SK-N-SH (cell line): Measurements from ENCODE around the gene NRL. TPM values are rescaled to one million over a fixed set of nuclear protein-coding genes. Genes with fewer than 3 reads are reported as not detected.

Experiments
- CTCF ChIA-PET: fragments of 300-600, 350-600 bp; formaldehyde crosslinking; extraction: SDS; loops from one replicate; lab custom pipeline; 2021; lab: Yijun Ruan, JAX
- POLR2A ChIA-PET: fragments of 350-600 bp; sonication (Branson Sonifier 250); formaldehyde crosslinking; extraction: SDS; loops from one replicate; lab custom pipeline; 2020; ENCODE audit warnings: antibody characterized with exemption, inconsistent platforms; lab: Yijun Ruan, JAX
- DNase-seq: peaks from one replicate; pipeline ENCODE4 v3.0.0; 2012
- H2AFZ ChIP-seq: fragments of 200-600 bp; sonication (generic); 2 replicates; pipeline ENCODE4 v1.8.1; 2016; ENCODE audit warnings: antibody characterized with exemption, mild to moderate bottlenecking, low read depth
- H3F3A ChIP-seq: fragments of 200-600 bp; sonication (generic); replicated peaks from 2 replicates; pipeline ENCODE3; 2016; ENCODE audit warnings: antibody characterized with exemption, mild to moderate bottlenecking; ENCODE audit not compliant: insufficient read depth
- H3K27ac ChIP-seq, 2 experiments: fragments of 200-500 bp in 1 of 2; fragments of 200-600 bp in 1 of 2; sonication (Bioruptor generic) in 1 of 2; sonication (generic), shearing (Covaris generic) in 1 of 2; 2 replicates each; pipeline versions ENCODE4 v1.5.1 to v1.6.1; 2014 to 2016; ENCODE audit warnings: low read depth in 2 of 2, inconsistent platforms in 1 of 2, low read length in 1 of 2, mild to moderate bottlenecking in 1 of 2, mixed read lengths in 1 of 2
- H3K27me3 ChIP-seq: fragments of 200-600 bp; sonication (generic), shearing (Covaris generic); 2 replicates; pipeline ENCODE4 v1.6.1; 2016; ENCODE audit warnings: mixed run types; ENCODE audit not compliant: insufficient read depth
- H3K36me3 ChIP-seq, 2 experiments: fragments of 200-500 bp in 1 of 2; fragments of 200-600 bp in 1 of 2; sonication (Bioruptor generic) in 1 of 2; sonication (generic) in 1 of 2; replicated peaks in 1 of 2; 2 replicates each; pipeline versions ENCODE3 to v1.5.1; 2014 to 2016; ENCODE audit warnings: low read length in 1 of 2, mild to moderate bottlenecking in 1 of 2; ENCODE audit not compliant: insufficient read depth in 2 of 2, control insufficient read depth in 1 of 2
- H3K4me1 ChIP-seq, 2 experiments: fragments of 200-500 bp in 1 of 2; fragments of 200-600 bp in 1 of 2; sonication (Bioruptor generic) in 1 of 2; sonication (generic), shearing (Covaris generic) in 1 of 2; 2 replicates each; pipeline versions ENCODE4 v1.5.1 to v1.6.1; 2014 to 2016; ENCODE audit warnings: low read depth in 1 of 2, low read length in 1 of 2, mixed run types in 1 of 2; ENCODE audit not compliant: insufficient read depth in 2 of 2, control insufficient read depth in 1 of 2
- H3K4me2 ChIP-seq: fragments of 200-600 bp; sonication (generic), shearing (Covaris generic); 2 replicates; pipeline ENCODE4 v1.6.1; 2017; ENCODE audit warnings: mixed run types
- H3K4me3 ChIP-seq, 2 experiments: fragments of 200-500 bp in 1 of 2; fragments of 200-600 bp in 1 of 2; sonication (Bioruptor generic) in 1 of 2; sonication (generic), shearing (Covaris generic) in 1 of 2; 2 replicates each; pipeline versions ENCODE4 v1.5.1 to v1.8.1; 2014 to 2016; ENCODE audit warnings: low read depth in 2 of 2, inconsistent platforms in 1 of 2, low read length in 1 of 2, mild to moderate bottlenecking in 1 of 2, mixed read lengths in 1 of 2, moderate library complexity in 1 of 2
- H3K79me2 ChIP-seq: fragments of 200-600 bp; sonication (generic); 2 replicates; pipeline ENCODE4 v1.8.1; 2017; ENCODE audit warnings: mild to moderate bottlenecking; ENCODE audit not compliant: insufficient read depth
- H3K9ac ChIP-seq: fragments of 200-600 bp; sonication (generic); 2 replicates; pipeline ENCODE4 v1.6.1; 2017; ENCODE audit warnings: mixed run types
- H3K9me2 ChIP-seq: fragments of 200-600 bp; sonication (generic); 2 replicates; pipeline ENCODE4 v1.6.1; 2017; ENCODE audit warnings: mixed run types
- H3K9me3 ChIP-seq: fragments of 200-600 bp; sonication (generic); 2 replicates; pipeline ENCODE4 v1.6.1; 2017; ENCODE audit warnings: mixed run types, mild to moderate bottlenecking, moderate library complexity
- H4K20me1 ChIP-seq: fragments of 200-600 bp; sonication (generic); 2 replicates; pipeline ENCODE4 v1.6.1; 2017; ENCODE audit warnings: mild to moderate bottlenecking, mixed run types; ENCODE audit not compliant: insufficient read depth
- EZH2phosphoT487 ChIP-seq: fragments of 200-600 bp; sonication (generic); IDR thresholded peaks from 2 replicates; pipeline ENCODE4 v1.6.1; 2017; ENCODE audit warnings: low read depth, mixed run types, mild to moderate bottlenecking, antibody characterized with exemption, moderate library complexity, borderline replicate concordance
- FOXM1 ChIP-seq: IDR thresholded peaks from 2 replicates; pipeline ENCODE4 v1.4.0; 2012; ENCODE audit warnings: low read depth, mild to moderate bottlenecking
- POLR2AphosphoS5 ChIP-seq: IDR thresholded peaks from 2 replicates; pipeline ENCODE4 v1.6.1; 2012; ENCODE audit warnings: low read depth, low read length
- SIN3A ChIP-seq: IDR thresholded peaks from 2 replicates; pipeline ENCODE4 v1.6.1; 2012; ENCODE audit warnings: low read depth, mild to moderate bottlenecking, low read length, moderate library complexity, borderline replicate concordance
- TAF1 ChIP-seq: IDR thresholded peaks from 2 replicates; pipeline ENCODE4 v1.6.1; 2012; ENCODE audit warnings: low read depth, mild to moderate bottlenecking, low read length, moderate library complexity, borderline replicate concordance
- WGBS: methylation state at CpG from one replicate; pipeline ENCODE4 v1.1.6; 2017; ENCODE audit warnings: low lambda C conversion rate; 5-methylcytosine and 5-hydroxymethylcytosine counted together
- polyA plus RNA-seq, 3 experiments: library from polyadenylated mRNA; depleted of rRNA; stranded (reverse); fragments of >200 nt; gene quantifications; 2 replicates each; pipeline ENCODE4 v1.2.3, GENCODE V29; 2012
- TF ChIP-seq, protein P1 (sequence below): fragments of 150-350 bp; IDR thresholded peaks from 2 replicates; pipeline ENCODE4 v1.6.1; 2016; ENCODE audit warnings: mild to moderate bottlenecking, low read depth, low read length
- TF ChIP-seq, protein P2 (sequence below): fragments of 150-350 bp; IDR thresholded peaks from 2 replicates; pipeline ENCODE4 v1.6.1; 2017; ENCODE audit warnings: antibody characterized with exemption, low read length, low read depth, borderline replicate concordance
- TF ChIP-seq, protein P3 (sequence below): fragments of 200-600 bp; sonication (generic); IDR thresholded peaks from 2 replicates; pipeline ENCODE4 v1.6.1; 2017; ENCODE audit warnings: antibody characterized with exemption, mild to moderate bottlenecking, moderate library complexity

Gene NRL
- polyA plus RNA-seq, 1 of the 3 experiments (the other 2 are of a cell fraction) = 0.76 TPM

DNA sequence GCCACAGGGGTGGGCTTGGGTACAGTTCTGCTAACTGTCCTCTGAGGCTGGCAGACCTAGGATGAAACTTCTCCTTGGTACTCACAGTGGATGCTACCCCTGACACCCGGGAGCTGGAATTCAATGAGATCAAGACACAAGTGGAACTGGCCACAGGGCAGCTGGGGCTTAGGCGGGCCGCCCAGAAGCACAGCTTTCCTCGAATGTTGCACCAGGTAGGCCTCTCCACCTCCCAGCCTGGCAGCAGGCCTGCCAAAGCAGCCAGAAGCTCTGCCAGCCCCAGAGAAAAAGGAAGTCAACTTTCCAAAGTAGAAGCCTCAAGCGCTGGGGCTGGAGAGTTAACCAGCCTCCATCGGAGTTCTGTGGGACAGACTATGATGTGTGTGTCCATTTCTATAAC is 2.4 kb upstream of the NRL start:
- no peak for DNase-seq
- H3K36me3 ChIP-seq = peaks cover 12 to 44% of the 10 kb centered on the region in 2 experiments
- H3K79me2 ChIP-seq = peaks cover 6% of the 10 kb centered on the region; the same call in 1 of the 2 replicates
- H3F3A ChIP-seq = peaks cover 11% of the 10 kb centered on the region
- no peaks in the 10 kb centered on the region for H4K20me1 ChIP-seq
- POLR2A ChIA-PET = interaction anchor here (0.9 kb wide), 1 partner anchor 19 kb away, joined by 5 read pairs; the partner anchor contains the start of gene PSME1
- H3K9me3 ChIP-seq = no peaks in the 10 kb centered on the region
- CTCF ChIA-PET = interaction anchor here (1.1 to 3.8 kb wide), 5 partner anchors 8 to 69 kb away, joined by 3 to 16 read pairs (median 5); partner anchors contain the start of gene IRF9
- WGBS = 83% methylated on average over 5 of the region's 6 CpGs
- no peaks in the 10 kb centered on the region for H3K9me2 ChIP-seq
- H3K27me3 ChIP-seq = no peaks in the 10 kb centered on the region
- TF ChIP-seq FOXM1 (no peak), POLR2AphosphoS5 (no peak), TAF1 (no peak)
- TF ChIP-seq, protein P1, sequence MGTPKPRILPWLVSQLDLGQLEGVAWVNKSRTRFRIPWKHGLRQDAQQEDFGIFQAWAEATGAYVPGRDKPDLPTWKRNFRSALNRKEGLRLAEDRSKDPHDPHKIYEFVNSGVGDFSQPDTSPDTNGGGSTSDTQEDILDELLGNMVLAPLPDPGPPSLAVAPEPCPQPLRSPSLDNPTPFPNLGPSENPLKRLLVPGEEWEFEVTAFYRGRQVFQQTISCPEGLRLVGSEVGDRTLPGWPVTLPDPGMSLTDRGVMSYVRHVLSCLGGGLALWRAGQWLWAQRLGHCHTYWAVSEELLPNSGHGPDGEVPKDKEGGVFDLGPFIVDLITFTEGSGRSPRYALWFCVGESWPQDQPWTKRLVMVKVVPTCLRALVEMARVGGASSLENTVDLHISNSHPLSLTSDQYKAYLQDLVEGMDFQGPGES = no peak
- TF ChIP-seq, protein P2, sequence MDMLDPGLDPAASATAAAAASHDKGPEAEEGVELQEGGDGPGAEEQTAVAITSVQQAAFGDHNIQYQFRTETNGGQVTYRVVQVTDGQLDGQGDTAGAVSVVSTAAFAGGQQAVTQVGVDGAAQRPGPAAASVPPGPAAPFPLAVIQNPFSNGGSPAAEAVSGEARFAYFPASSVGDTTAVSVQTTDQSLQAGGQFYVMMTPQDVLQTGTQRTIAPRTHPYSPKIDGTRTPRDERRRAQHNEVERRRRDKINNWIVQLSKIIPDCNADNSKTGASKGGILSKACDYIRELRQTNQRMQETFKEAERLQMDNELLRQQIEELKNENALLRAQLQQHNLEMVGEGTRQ = no peak
- H2AFZ ChIP-seq = no peak overlapping the region
- H3K4me1 ChIP-seq = peaks cover 10 to 17% of the 10 kb centered on the region in 2 experiments
- no peak overlapping the region for H3K27ac ChIP-seq
- H3K9ac ChIP-seq = no peak overlapping the region
- H3K4me2 ChIP-seq = no peak overlapping the region
- H3K4me3 ChIP-seq = no peak overlapping the region

DNA sequence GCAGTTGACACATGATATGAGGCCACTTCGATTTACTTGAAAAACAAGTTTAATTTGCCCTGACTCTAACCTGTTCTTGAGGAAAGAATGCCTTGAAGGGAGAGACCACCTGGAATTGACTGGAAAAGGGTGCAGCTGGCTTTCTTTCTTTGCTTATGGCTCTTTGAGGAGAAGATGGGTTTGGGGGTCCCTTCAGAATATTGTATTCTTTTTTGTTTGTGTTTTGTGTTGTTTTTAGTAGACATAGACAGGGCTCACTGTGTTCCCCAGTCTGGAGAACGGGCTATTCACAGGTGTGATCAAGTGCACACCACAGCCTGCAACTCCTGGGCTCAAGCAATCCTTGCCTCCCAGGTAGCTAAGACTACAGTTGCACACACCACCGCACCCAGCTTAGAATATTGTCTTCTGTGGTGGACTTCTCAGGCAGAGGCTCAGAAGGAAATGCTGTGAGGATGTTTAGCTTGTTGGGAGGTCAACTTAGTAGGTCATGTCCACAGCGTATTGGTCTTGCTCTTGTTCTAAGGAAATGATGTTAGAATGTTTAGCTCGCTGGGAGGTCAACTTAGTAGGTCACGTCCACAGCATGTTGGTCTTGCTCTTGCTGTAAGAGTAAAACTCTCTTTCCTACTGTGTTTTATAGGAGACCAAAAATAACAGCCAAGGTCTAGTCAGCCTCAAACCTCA is 1.5 kb upstream of the NRL start:
- Histone ChIP-seq H3K4me1 (peaks cover 10 to 17% of the 10 kb centered on the region in 2 experiments), H3F3A (peaks cover 11% of the 10 kb centered on the region), H3K4me3 (peak overlapping the region; percentile 17 to 88; a peak in 1 of 4 replicates), H3K9ac (no peak overlapping the region; the same call in 1 of the 2 replicates), H3K9me2 (no peaks in the 10 kb centered on the region), H4K20me1 (no peaks in the 10 kb centered on the region), H3K27ac (no peak overlapping the region), H3K79me2 (peaks cover 6% of the 10 kb centered on the region; the same call in 1 of the 2 replicates), H3K4me2 (peak overlapping the region; percentile 90), H2AFZ (no peak overlapping the region), H3K9me3 (no peaks in the 10 kb centered on the region), H3K36me3 (peaks cover 12 to 39% of the 10 kb centered on the region in 2 experiments), H3K27me3 (no peaks in the 10 kb centered on the region)
- WGBS = 79% methylated on average over 6 of the region's 6 CpGs
- ChIA-PET CTCF (interaction anchor here (0.8 to 3.8 kb wide), 6 partner anchors 7 to 70 kb away, joined by 3 to 16 read pairs (median 4); partner anchors contain the start of gene IRF9), POLR2A (interaction anchor here (0.9 to 3.2 kb wide), 2 partner anchors 20 kb away, joined by 5 to 21 read pairs; partner anchors contain the start of gene PSME1)
- no peak for DNase-seq
- no peak for TF ChIP-seq SIN3A
- TF ChIP-seq, protein P3, sequence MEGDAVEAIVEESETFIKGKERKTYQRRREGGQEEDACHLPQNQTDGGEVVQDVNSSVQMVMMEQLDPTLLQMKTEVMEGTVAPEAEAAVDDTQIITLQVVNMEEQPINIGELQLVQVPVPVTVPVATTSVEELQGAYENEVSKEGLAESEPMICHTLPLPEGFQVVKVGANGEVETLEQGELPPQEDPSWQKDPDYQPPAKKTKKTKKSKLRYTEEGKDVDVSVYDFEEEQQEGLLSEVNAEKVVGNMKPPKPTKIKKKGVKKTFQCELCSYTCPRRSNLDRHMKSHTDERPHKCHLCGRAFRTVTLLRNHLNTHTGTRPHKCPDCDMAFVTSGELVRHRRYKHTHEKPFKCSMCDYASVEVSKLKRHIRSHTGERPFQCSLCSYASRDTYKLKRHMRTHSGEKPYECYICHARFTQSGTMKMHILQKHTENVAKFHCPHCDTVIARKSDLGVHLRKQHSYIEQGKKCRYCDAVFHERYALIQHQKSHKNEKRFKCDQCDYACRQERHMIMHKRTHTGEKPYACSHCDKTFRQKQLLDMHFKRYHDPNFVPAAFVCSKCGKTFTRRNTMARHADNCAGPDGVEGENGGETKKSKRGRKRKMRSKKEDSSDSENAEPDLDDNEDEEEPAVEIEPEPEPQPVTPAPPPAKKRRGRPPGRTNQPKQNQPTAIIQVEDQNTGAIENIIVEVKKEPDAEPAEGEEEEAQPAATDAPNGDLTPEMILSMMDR = no peak
- TF ChIP-seq EZH2phosphoT487 = no peak
- no peak for TF ChIP-seq POLR2AphosphoS5
